ENCODE measurements around the gene ADCK2.
"Not testable (repeated sequence)": the region's sequence is repeated elsewhere in the genome, so short reads cannot be mapped to it uniquely, and the experiment has no call there.

The ADCK2 gene

DNA sequence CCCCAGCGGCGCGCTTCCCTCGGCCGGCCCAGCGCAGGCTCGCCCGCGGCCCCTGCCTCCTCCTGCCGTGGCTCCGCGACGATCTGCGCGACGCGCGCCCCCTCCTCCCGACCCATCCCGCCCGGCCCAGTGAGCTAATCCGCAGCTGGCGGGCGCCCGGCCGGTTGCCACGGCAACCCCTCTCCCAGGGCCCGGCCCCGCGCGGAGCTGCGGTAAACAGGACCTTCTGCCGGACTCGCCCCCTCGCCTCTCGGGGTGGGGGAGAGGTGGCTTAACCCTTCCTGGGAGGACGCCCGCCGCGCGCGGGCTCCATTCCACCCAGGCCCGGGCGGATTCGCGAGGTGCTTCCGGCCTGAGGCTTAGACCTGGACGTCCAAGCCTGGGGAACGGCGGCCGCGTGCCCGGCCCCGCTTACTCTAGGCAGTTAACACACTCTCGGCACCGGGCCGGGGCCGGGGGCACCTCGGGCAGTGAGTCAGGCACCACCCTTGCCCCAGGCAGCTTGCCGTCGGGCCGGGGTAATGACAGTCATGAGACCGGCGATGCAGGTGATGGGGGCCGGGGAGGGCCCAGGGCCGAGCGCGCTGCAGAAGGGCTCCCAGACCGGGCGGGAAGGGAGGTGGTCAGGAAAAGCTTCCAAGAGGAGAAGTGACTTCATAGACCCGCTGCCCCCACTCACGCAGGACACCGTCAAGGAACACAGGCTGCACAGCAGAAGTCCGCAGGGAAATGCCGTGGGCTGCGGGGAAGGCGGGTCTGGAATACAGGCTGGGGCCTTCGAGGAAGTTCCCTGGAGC, 31.8 kb upstream of the ADCK2 start, which contains the start of gene DENND2A:
TSS of gene DENND2A (minus strand) at position 87 of the 797 bp plus-strand sequence. CDS start 38,416 bp downstream, outside the sequence.
- H3K4me3 ChIP-seq (ENCODE audit: severe bottlenecking), result peak within 1 kb of the TSS; percentile 56
- ATAC-seq (ENCODE audit: low read depth) (peak; percentile 27), DNase-seq (ENCODE audit: low spot score) (no peak)
- TF ChIP-seq, protein P1, sequence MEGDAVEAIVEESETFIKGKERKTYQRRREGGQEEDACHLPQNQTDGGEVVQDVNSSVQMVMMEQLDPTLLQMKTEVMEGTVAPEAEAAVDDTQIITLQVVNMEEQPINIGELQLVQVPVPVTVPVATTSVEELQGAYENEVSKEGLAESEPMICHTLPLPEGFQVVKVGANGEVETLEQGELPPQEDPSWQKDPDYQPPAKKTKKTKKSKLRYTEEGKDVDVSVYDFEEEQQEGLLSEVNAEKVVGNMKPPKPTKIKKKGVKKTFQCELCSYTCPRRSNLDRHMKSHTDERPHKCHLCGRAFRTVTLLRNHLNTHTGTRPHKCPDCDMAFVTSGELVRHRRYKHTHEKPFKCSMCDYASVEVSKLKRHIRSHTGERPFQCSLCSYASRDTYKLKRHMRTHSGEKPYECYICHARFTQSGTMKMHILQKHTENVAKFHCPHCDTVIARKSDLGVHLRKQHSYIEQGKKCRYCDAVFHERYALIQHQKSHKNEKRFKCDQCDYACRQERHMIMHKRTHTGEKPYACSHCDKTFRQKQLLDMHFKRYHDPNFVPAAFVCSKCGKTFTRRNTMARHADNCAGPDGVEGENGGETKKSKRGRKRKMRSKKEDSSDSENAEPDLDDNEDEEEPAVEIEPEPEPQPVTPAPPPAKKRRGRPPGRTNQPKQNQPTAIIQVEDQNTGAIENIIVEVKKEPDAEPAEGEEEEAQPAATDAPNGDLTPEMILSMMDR (IDR thresholded peaks at IDR 0.05; ENCODE audit: poor library complexity, severe bottlenecking), result no peak
- H3K27me3 ChIP-seq (ENCODE audit: insufficient read depth, poor library complexity, severe bottlenecking), result peaks cover 2% of the 10 kb centered on the region
- no peaks in the 10 kb centered on the region for H3K9me3 ChIP-seq (ENCODE audit: severe bottlenecking)
- no peaks in the 10 kb centered on the region for H3K4me1 ChIP-seq (ENCODE audit: insufficient read depth, poor library complexity, severe bottlenecking)
- H3K36me3 ChIP-seq (ENCODE audit: low read depth), result no peaks in the 10 kb centered on the region
- peak within 1 kb of the TSS; percentile 40 for H3K27ac ChIP-seq (ENCODE audit: poor library complexity, severe bottlenecking)

DNA sequence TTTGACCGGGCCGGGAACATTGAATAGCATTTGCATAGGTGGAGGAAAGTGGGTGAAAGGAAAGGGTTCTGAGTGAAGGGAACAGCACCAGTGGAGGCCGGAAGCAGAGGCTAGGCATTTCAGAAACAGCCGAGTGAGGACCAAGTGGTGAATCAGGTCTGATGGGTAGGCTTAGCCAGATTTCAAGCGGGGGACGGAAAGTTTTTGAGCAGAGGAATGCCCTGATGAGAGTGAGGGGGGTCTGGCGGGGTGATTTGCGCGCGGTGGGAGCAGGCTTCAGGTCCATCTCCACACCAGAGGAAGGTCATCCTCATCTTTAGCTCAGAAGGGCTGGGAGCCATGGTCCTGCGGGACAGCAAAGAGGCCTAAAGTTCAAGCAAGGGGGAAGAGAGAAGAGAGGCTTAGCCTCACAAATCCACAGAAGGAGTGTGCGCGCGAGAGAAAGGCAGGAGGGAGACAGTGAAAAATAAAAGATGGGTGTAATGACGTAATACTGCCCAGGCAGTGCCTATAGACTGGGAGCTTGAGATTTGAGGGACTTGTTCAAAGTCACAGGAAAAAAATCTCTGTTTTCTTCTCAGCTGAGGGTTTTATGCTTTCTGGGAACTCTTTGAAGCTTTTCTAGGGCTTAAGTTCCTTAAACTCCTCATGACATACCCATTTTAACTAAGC, 31.1 kb upstream of the ADCK2 start:
- H3K4me1 ChIP-seq (ENCODE audit: insufficient read depth, poor library complexity, severe bottlenecking), result no peaks in the 10 kb centered on the region
- no peak overlapping the region for H3K27ac ChIP-seq (ENCODE audit: poor library complexity, severe bottlenecking)
- no peaks in the 10 kb centered on the region for H3K36me3 ChIP-seq (ENCODE audit: low read depth)
- DNase-seq (ENCODE audit: low spot score), result no peak
- no peaks in the 10 kb centered on the region for H3K9me3 ChIP-seq (ENCODE audit: severe bottlenecking)
- TF ChIP-seq, protein P1 (IDR thresholded peaks at IDR 0.05; ENCODE audit: poor library complexity, severe bottlenecking), result no peak
- ATAC-seq (ENCODE audit: low read depth), result no peak
- no peak overlapping the region for H3K4me3 ChIP-seq (ENCODE audit: severe bottlenecking)
- H3K27me3 ChIP-seq (ENCODE audit: insufficient read depth, poor library complexity, severe bottlenecking), result peaks cover 2% of the 10 kb centered on the region

DNA sequence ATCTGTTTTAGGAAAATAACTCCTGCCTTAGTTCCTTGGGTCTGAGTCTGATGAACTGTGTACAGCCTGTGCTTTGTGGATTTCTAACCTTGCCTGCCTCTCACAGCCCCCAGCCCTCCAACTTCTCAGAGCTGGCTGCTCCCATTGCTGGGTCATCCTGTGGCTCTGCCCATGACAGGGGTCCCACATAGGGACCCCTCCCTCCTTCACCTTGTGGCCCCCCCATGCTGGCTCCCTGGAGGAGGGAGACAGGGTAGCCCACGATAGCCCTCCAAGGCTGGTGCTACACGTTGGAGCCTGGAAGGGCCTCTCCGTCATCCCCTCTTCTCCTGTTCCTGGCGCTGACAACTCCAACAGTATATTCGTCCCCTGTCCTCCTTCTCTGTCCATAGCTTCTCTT, 29.3 kb upstream of the ADCK2 start:
- Histone ChIP-seq H3K36me3 (ENCODE audit: low read depth) (no peaks in the 10 kb centered on the region), H3K9me3 (ENCODE audit: severe bottlenecking) (no peaks in the 10 kb centered on the region), H3K4me3 (ENCODE audit: severe bottlenecking) (no peak overlapping the region), H3K27me3 (ENCODE audit: insufficient read depth, poor library complexity, severe bottlenecking) (peaks cover 2% of the 10 kb centered on the region), H3K4me1 (ENCODE audit: insufficient read depth, poor library complexity, severe bottlenecking) (no peaks in the 10 kb centered on the region), H3K27ac (ENCODE audit: poor library complexity, severe bottlenecking) (no peak overlapping the region)
- DNase-seq (ENCODE audit: low spot score) (no peak), ATAC-seq (ENCODE audit: low read depth) (no peak)
- TF ChIP-seq, protein P1 (IDR thresholded peaks at IDR 0.05; ENCODE audit: poor library complexity, severe bottlenecking), result no peak

DNA sequence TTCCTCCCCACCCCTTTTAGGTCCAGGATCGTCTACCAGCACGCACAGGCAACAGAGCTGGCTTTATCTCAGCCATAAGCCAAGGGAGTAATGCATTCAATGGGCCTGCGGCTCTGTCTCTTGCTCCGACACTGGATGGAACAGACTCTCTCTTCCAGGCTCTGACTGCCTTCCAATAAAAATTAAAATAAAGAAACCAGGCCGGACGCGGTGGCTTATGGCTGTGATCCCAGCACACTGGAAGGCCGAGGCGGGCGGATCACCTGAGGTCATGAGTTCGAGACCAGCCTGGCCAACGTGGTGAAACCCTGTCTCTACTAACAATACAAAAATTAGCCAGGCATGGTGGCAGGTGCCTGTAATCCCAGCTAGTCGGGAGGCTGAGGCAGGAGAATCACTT, 28.0 kb upstream of the ADCK2 start:
- not testable (repeated sequence) for H3K36me3 ChIP-seq (ENCODE audit: low read depth); H3K27me3 ChIP-seq (ENCODE audit: insufficient read depth, poor library complexity, severe bottlenecking); H3K4me1 ChIP-seq (ENCODE audit: insufficient read depth, poor library complexity, severe bottlenecking); H3K4me3 ChIP-seq (ENCODE audit: severe bottlenecking); DNase-seq (ENCODE audit: low spot score); H3K9me3 ChIP-seq (ENCODE audit: severe bottlenecking); ATAC-seq (ENCODE audit: low read depth); H3K27ac ChIP-seq (ENCODE audit: poor library complexity, severe bottlenecking)

DNA sequence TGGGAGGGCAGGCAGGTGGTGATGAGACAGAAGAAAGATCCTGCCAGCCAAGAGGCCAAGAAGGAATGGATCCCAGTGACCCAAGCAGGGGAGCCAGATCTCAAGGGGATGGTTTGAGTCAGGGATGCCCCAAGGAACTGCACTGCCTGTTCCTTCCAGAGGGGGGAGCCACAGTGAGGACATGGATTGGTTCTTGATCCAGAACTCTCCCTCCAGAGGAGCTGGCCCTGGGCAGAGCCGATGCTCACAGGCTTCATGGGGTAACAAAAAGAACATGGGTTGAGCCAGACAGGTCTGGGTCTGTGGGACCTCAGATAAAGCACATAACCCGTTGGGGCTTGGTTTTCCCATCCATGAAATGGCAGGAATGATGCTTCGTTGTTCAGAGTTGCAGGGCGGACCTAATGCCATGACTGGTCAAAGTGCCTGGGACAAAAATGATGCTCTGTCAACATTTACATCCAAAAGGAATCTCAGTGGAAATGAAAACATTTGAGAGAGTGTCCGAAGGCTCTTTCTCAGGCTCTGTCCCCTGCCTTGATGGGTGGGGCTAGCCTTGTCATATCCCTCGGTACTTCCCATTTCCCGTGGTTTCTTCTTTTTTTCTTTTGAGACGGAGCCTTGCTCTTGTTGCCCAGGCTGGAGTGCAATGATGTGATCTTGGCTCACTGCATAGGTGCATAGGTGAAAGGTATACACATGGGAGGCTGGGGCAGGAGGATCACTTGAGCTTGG, 27.4 kb upstream of the ADCK2 start:
- ATAC-seq (ENCODE audit: low read depth), result no peak
- no peaks in the 10 kb centered on the region for H3K9me3 ChIP-seq (ENCODE audit: severe bottlenecking)
- H3K27me3 ChIP-seq (ENCODE audit: insufficient read depth, poor library complexity, severe bottlenecking), result no peaks in the 10 kb centered on the region
- H3K27ac ChIP-seq (ENCODE audit: poor library complexity, severe bottlenecking), result no peak overlapping the region
- TF ChIP-seq, protein P1 (IDR thresholded peaks at IDR 0.05; ENCODE audit: poor library complexity, severe bottlenecking), result no peak
- H3K4me3 ChIP-seq (ENCODE audit: severe bottlenecking), result no peak overlapping the region
- peaks cover 11% of the 10 kb centered on the region for H3K4me1 ChIP-seq (ENCODE audit: insufficient read depth, poor library complexity, severe bottlenecking)
- DNase-seq (ENCODE audit: low spot score), result no peak
- no peaks in the 10 kb centered on the region for H3K36me3 ChIP-seq (ENCODE audit: low read depth)
